ENCODE results near the gene TENM4.

The TENM4 gene

GRCh38 chr11:79414644-79415317, 26.0 kb downstream of the TENM4 start:
- TF ChIP-seq CTCF (IDR thresholded peaks at IDR 0.05; ENCODE audit: borderline replicate concordance, insufficient read depth, low read depth, low read length): no peak

GRCh38 chr11:79414041-79414440, 26.8 kb downstream of the TENM4 start:
- no peak for TF ChIP-seq CTCF (IDR thresholded peaks at IDR 0.05; ENCODE audit: borderline replicate concordance, insufficient read depth, low read depth, low read length)
- H3K4me3 ChIP-seq (ENCODE audit: low read depth, low read length): no peak overlapping the region

More at GRCh38 chr11:79414644-79415317, 26.0 kb downstream of the TENM4 start:
- no peak overlapping the region for H3K4me3 ChIP-seq (ENCODE audit: low read depth, low read length)

- no peak for TF ChIP-seq CTCF (IDR thresholded peaks at IDR 0.05; ENCODE audit: borderline replicate concordance, insufficient read depth, low read depth, low read length)
- H3K4me3 ChIP-seq (ENCODE audit: low read depth, low read length): no peak overlapping the region
These were observed 27.6 kb downstream of the TENM4 start for GRCh38 chr11:79413268-79413667.

GRCh38 chr11:79412761-79413160, 28.1 kb downstream of the TENM4 start:
- TF ChIP-seq CTCF (IDR thresholded peaks at IDR 0.05; ENCODE audit: borderline replicate concordance, insufficient read depth, low read depth, low read length): no peak
- no peak overlapping the region for H3K4me3 ChIP-seq (ENCODE audit: low read depth, low read length)

- no peak for TF ChIP-seq CTCF (IDR thresholded peaks at IDR 0.05; ENCODE audit: borderline replicate concordance, insufficient read depth, low read depth, low read length)
- no peak overlapping the region for H3K4me3 ChIP-seq (ENCODE audit: low read depth, low read length)
These were observed 31.5 kb downstream of the TENM4 start for GRCh38 chr11:79409330-79409729.

- TF ChIP-seq CTCF (IDR thresholded peaks at IDR 0.05; ENCODE audit: borderline replicate concordance, insufficient read depth, low read depth, low read length): no peak
These were observed 34.5 kb downstream of the TENM4 start for GRCh38 chr11:79406376-79406775.

GRCh38 chr11:79404806-79405205, 36.0 kb downstream of the TENM4 start:
- TF ChIP-seq CTCF (IDR thresholded peaks at IDR 0.05; ENCODE audit: borderline replicate concordance, insufficient read depth, low read depth, low read length): no peak
- H3K4me3 ChIP-seq (ENCODE audit: low read depth, low read length): no peak overlapping the region

More at GRCh38 chr11:79406376-79406775, 34.5 kb downstream of the TENM4 start:
- no peak overlapping the region for H3K4me3 ChIP-seq (ENCODE audit: low read depth, low read length)

Data from GM12875 (cell line).